ENCODE results near the gene ACTN3.
"Not testable (repeated sequence)": the region's sequence is repeated elsewhere in the genome, so short reads cannot be mapped to it uniquely, and the experiment has no call there.

ACTN3 gene

GRCh38 chr11:66566221-66566620, 19.5 kb downstream of the ACTN3 start:
- no peak for DNase-seq (ENCODE audit: low read depth)

- no peak for DNase-seq (ENCODE audit: low read depth)
Observed at GRCh38 chr11:66567787-66568123, 21.1 kb downstream of the ACTN3 start.

GRCh38 chr11:66568124-66568916, 21.6 kb downstream of the ACTN3 start, which contains the start of gene CTSF:
Gene CTSF (minus strand): TSS chr11:66568606. CDS start chr11:66568486, 120 bp downstream.
- peak; percentile 63 for DNase-seq (ENCODE audit: low read depth)

GRCh38 chr11:66569076-66569475, 22.4 kb downstream of the ACTN3 start:
- no peak for DNase-seq (ENCODE audit: low read depth)

GRCh38 chr11:66570079-66570849, 23.6 kb downstream of the ACTN3 start:
- DNase-seq (ENCODE audit: low read depth): no peak

- no peak for DNase-seq (ENCODE audit: low read depth)
Observed at GRCh38 chr11:66570850-66571180, 24.1 kb downstream of the ACTN3 start.

- DNase-seq (ENCODE audit: low read depth): peak; percentile 82
Observed at GRCh38 chr11:66579017-66579606, 32.4 kb downstream of the ACTN3 start.

GRCh38 chr11:66580803-66581202, 34.1 kb downstream of the ACTN3 start:
- DNase-seq (ENCODE audit: low read depth): no peak

- no peak for DNase-seq (ENCODE audit: low read depth)
Observed at GRCh38 chr11:66581261-66581660, 34.6 kb downstream of the ACTN3 start.

- not testable (repeated sequence) for DNase-seq (ENCODE audit: low read depth)
Observed at GRCh38 chr11:66582565-66583147, 36.0 kb downstream of the ACTN3 start.

- not testable (repeated sequence) for DNase-seq (ENCODE audit: low read depth)
Observed at GRCh38 chr11:66585447-66585846, 38.7 kb downstream of the ACTN3 start.

- DNase-seq (ENCODE audit: low read depth): no peak
Observed at GRCh38 chr11:66586136-66586535, 39.4 kb downstream of the ACTN3 start.

- not testable (repeated sequence) for DNase-seq (ENCODE audit: low read depth)
Observed at GRCh38 chr11:66589315-66589714, 42.6 kb downstream of the ACTN3 start.

GRCh38 chr11:66589996-66590675, 43.4 kb downstream of the ACTN3 start:
- no peak for DNase-seq (ENCODE audit: low read depth)

GRCh38 chr11:66591175-66591574, 44.5 kb downstream of the ACTN3 start:
- DNase-seq (ENCODE audit: low read depth): no peak

- DNase-seq (ENCODE audit: low read depth): peak; percentile 98
Observed at GRCh38 chr11:66592457-66593302, 46.0 kb downstream of the ACTN3 start, which contains the start of the genes CCDC87 and CCS. Gene CCDC87 (minus strand): TSS chr11:66593063. CDS start chr11:66593015, 48 bp downstream. Gene CCS (plus strand): TSS chr11:66593185. CDS start chr11:66593262, 77 bp downstream.

- no peak for DNase-seq (ENCODE audit: low read depth)
Observed at GRCh38 chr11:66593303-66593635, 46.6 kb downstream of the ACTN3 start.

GRCh38 chr11:66593650-66594049, 46.9 kb downstream of the ACTN3 start:
- no peak for DNase-seq (ENCODE audit: low read depth)

GRCh38 chr11:66595245-66595904, 48.7 kb downstream of the ACTN3 start:
- no peak for DNase-seq (ENCODE audit: low read depth)

- no peak for DNase-seq (ENCODE audit: low read depth)
Observed at GRCh38 chr11:66598993-66599392, 52.3 kb downstream of the ACTN3 start.

All from activated T-cell treated with anti-CD3 and anti-CD28 coated beads for 48 hours (primary cell).